GM12878 (cell line): ENCODE data around the gene REPIN1. TPM values are rescaled to one million over a fixed set of nuclear protein-coding genes. Genes with fewer than 3 reads are reported as not detected.

Experiments
- ATAC-seq: fragments of 200-7000 bp; cut with Tn5 transposase; 3 replicates; pipeline ENCODE4 v1.9.1; 2020; ENCODE audit warnings: mild to moderate bottlenecking, moderate library complexity
- BruUV-seq: library from RNA; stranded (reverse); fragments of 400-500 nt; replicated peaks from 2 replicates; lab custom pipeline; 2021; lab: Mats Ljungman, UMichigan
- CTCF ChIA-PET: fragments of 300-600 bp; sonication (Branson Sonifier 250); formaldehyde crosslinking; extraction: SDS; loops from one replicate; lab custom pipeline; 2021; ENCODE audit warnings: inconsistent platforms; lab: Yijun Ruan, JAX
- POLR2A ChIA-PET: fragments of 350-600 bp; formaldehyde crosslinking; extraction: SDS; loops from one replicate; lab custom pipeline; 2021; ENCODE audit warnings: inconsistent platforms; lab: Charles Lee
- RAD21 ChIA-PET: fragments of 300-600 bp; sonication (Branson Sonifier 250); formaldehyde crosslinking; loops from one replicate; lab custom pipeline; 2023; ENCODE audit warnings: antibody characterized with exemption; ENCODE audit not compliant: unreplicated experiment; lab: Charles Lee
- SMC1A ChIA-PET: fragments of 300-600 bp; sonication (Branson Sonifier 250); formaldehyde crosslinking; loops from one replicate; lab custom pipeline; 2023; ENCODE audit not compliant: unreplicated experiment, uncharacterized antibody; lab: Charles Lee
- DNase-seq: peaks from one replicate; pipeline ENCODE4 v3.0.0-alpha.2; 2011; ENCODE audit warnings: low read depth, low spot score
- FAIRE-seq: peaks from 3 replicates; lab custom pipeline; 2011; peaks lifted over from hg19 to GRCh38; lab: Jason Lieb, UNC
- H2AFZ ChIP-seq: 2 replicates; pipeline ENCODE4 v1.6.0; 2011; ENCODE audit warnings: low read depth, low read length, control low read depth; ENCODE audit not compliant: control insufficient read depth
- H3K27ac ChIP-seq: 2 replicates; pipeline ENCODE4 v1.5.1; 2011; ENCODE audit warnings: control low read depth; ENCODE audit not compliant: control insufficient read depth, insufficient read depth
- H3K27me3 ChIP-seq, 2 experiments: replicated peaks in 1 of 2; 2 replicates each; pipeline versions ENCODE4 v1.6.0 to v1.6.1; 2011; ENCODE audit warnings: low read length in 1 of 2; ENCODE audit not compliant: control insufficient read depth in 2 of 2, insufficient read depth in 2 of 2
- H3K36me3 ChIP-seq, 2 experiments: 2 replicates each; pipeline ENCODE4 v1.5.1; 2011; ENCODE audit warnings: low read length in 1 of 2; ENCODE audit not compliant: control insufficient read depth in 2 of 2, insufficient read depth in 2 of 2
- H3K4me1 ChIP-seq: 2 replicates; pipeline ENCODE4 v1.6.1; 2011; ENCODE audit warnings: mild to moderate bottlenecking, low read length, moderate library complexity, mixed read lengths; ENCODE audit not compliant: control insufficient read depth, insufficient read depth
- H3K4me2 ChIP-seq: 2 replicates; pipeline ENCODE4 v1.6.0; 2011; ENCODE audit warnings: control low read depth; ENCODE audit not compliant: control insufficient read depth, insufficient read depth
- H3K4me3 ChIP-seq: fragments of 200-600 bp; sonication (generic); 2 replicates; pipeline ENCODE4 v1.5.1; 2016
- H3K79me2 ChIP-seq: 2 replicates; pipeline ENCODE4 v1.6.0; 2011; ENCODE audit warnings: low read length; ENCODE audit not compliant: control insufficient read depth, insufficient read depth
- H3K9ac ChIP-seq: 2 replicates; pipeline ENCODE4 v1.8.0; 2011; ENCODE audit warnings: low read length, control low read depth, mixed read lengths; ENCODE audit not compliant: control insufficient read depth, insufficient read depth
- H3K9me3 ChIP-seq: replicated peaks from 3 replicates; pipeline ENCODE4 v1.5.1; 2011; ENCODE audit warnings: mild to moderate bottlenecking, low read length; ENCODE audit not compliant: control insufficient read depth, insufficient read depth
- H4K20me1 ChIP-seq: 2 replicates; pipeline ENCODE4 v1.6.0; 2011; ENCODE audit not compliant: control insufficient read depth, insufficient read depth
- FOXM1 ChIP-seq: IDR thresholded peaks from 2 replicates; pipeline ENCODE4 v1.6.1; 2012; ENCODE audit warnings: low read depth, mild to moderate bottlenecking, inconsistent platforms, low read length, moderate library complexity
- IRF4 ChIP-seq: IDR thresholded peaks from 2 replicates; pipeline ENCODE4 v1.6.1; 2011; ENCODE audit warnings: low read depth, low read length
- NFYA ChIP-seq: IDR thresholded peaks from 2 replicates; pipeline ENCODE4 v1.6.1; 2011; ENCODE audit warnings: low read depth, mild to moderate bottlenecking, low read length, improper control_type of control experiment, borderline replicate concordance
- NKRF ChIP-seq: fragments of 450-650 bp; conservative IDR thresholded peaks from 2 replicates; pipeline ENCODE4 v1.6.1; 2017; ENCODE audit warnings: mild to moderate bottlenecking, moderate library complexity
- RAD21 ChIP-seq: IDR thresholded peaks from 2 replicates; pipeline ENCODE4 v1.6.1; 2011; ENCODE audit warnings: mild to moderate bottlenecking, low read depth, low read length, moderate library complexity; ENCODE audit not compliant: insufficient read depth
- SMAD5 ChIP-seq: IDR thresholded peaks from 2 replicates; pipeline ENCODE4 v1.6.1; 2016; ENCODE audit warnings: antibody characterized with exemption, low read depth
- TARDBP ChIP-seq: IDR thresholded peaks from 2 replicates; pipeline ENCODE4 v1.6.1; 2016; ENCODE audit warnings: borderline replicate concordance
- ZNF622 ChIP-seq: fragments of 450-650 bp; IDR thresholded peaks from 2 replicates; pipeline ENCODE4 v1.6.1; 2017; ENCODE audit warnings: mild to moderate bottlenecking, inconsistent platforms
- WGBS: methylation state at CpG from one replicate; pipeline ENCODE4 v1.1.6; 2016; ENCODE audit warnings: low lambda C conversion rate; ENCODE audit not compliant: insufficient replicate concordance, insufficient coverage; ENCODE audit errors: missing lambda C conversion rate; 5-methylcytosine and 5-hydroxymethylcytosine counted together
- in situ Hi-C: fragments of 300-500 bp; cut with MboI; formaldehyde crosslinking; loops from 9 replicates; pipeline ENCODE4 v1.14.3; 2018; ENCODE audit warnings: mixed read lengths
- intact Hi-C: fragments of 100-400 bp; cut with micrococcal nuclease; formaldehyde crosslinking; loops from one replicate; pipeline ENCODE4 v1.14.2; 2022; ENCODE audit not compliant: unreplicated experiment
- polyA plus RNA-seq, 11 experiments: library from polyadenylated mRNA; depleted of rRNA in 4 of 11; unstranded in 6 of 11; stranded (reverse) in 5 of 11; fragments of >200 nt; fragmentation: Nextera tagmentation in 4 of 11; fragmentation: Illumina TruSeq in 1 of 11; extraction: Ambion mirVana in 4 of 11; extraction: Trizol in 1 of 11; gene quantifications; 1 replicate in 1 of 11; 2 replicates in 10 of 11; pipeline versions ENCODE4 v1.2.1 to v1.2.3, GENCODE V29; 2011 to 2016; ENCODE audit warnings: inconsistent platforms in 2 of 11, missing spikeins in 2 of 11, low read depth in 1 of 11
- total RNA-seq, 4 experiments: library from RNA; depleted of rRNA in 3 of 4; stranded (reverse); fragments of >200 nt in 3 of 4; fragmentation: Illumina TruSeq in 1 of 4; extraction: Trizol in 1 of 4; gene quantifications; 2 replicates each; pipeline versions ENCODE4 v1.2.1 to v1.2.3, GENCODE V29; 2013 to 2021
- TF ChIP-seq, protein P1 (sequence below): fragments of 450-650 bp; IDR thresholded peaks from 2 replicates; pipeline ENCODE4 v1.6.1; 2018; ENCODE audit warnings: mild to moderate bottlenecking, low read depth, moderate library complexity; ENCODE audit not compliant: partially characterized antibody

The REPIN1 gene
- total and polyA plus RNA-seq, 10 of the 15 experiments (the other 5 are each of a cell fraction or from before 2014, with no cell fraction given): 5.1 to 172 (median 76.9) TPM

- H3K27ac ChIP-seq: no peak overlapping the region
- 99% methylated on average over 6 of the region's 6 CpGs for WGBS
- H2AFZ ChIP-seq: no peak overlapping the region
- in situ Hi-C loops (no loop called here), intact Hi-C loops (no loop called here)
- H3K4me1 ChIP-seq: peaks cover 8% of the 10 kb centered on the region
- no peaks in the 10 kb centered on the region for H3K27me3 ChIP-seq
- ATAC-seq: no peak
- DNase-seq: no peak
- TF ChIP-seq SMAD5: no peak
- TF ChIP-seq IRF4: no peak
- TF ChIP-seq, protein P1, sequence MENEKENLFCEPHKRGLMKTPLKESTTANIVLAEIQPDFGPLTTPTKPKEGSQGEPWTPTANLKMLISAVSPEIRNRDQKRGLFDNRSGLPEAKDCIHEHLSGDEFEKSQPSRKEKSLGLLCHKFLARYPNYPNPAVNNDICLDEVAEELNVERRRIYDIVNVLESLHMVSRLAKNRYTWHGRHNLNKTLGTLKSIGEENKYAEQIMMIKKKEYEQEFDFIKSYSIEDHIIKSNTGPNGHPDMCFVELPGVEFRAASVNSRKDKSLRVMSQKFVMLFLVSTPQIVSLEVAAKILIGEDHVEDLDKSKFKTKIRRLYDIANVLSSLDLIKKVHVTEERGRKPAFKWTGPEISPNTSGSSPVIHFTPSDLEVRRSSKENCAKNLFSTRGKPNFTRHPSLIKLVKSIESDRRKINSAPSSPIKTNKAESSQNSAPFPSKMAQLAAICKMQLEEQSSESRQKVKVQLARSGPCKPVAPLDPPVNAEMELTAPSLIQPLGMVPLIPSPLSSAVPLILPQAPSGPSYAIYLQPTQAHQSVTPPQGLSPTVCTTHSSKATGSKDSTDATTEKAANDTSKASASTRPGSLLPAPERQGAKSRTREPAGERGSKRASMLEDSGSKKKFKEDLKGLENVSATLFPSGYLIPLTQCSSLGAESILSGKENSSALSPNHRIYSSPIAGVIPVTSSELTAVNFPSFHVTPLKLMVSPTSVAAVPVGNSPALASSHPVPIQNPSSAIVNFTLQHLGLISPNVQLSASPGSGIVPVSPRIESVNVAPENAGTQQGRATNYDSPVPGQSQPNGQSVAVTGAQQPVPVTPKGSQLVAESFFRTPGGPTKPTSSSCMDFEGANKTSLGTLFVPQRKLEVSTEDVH: no peak
- TF ChIP-seq FOXM1: no peak
- TF ChIP-seq NKRF: no peak
- TF ChIP-seq RAD21: no peak
- no peak for TF ChIP-seq ZNF622
- no peak for TF ChIP-seq NFYA
- TF ChIP-seq TARDBP: no peak
- SMC1A ChIA-PET: interaction anchor here (0.9 kb wide), 1 partner anchor 424 kb away, joined by 3 read pairs; no protein-coding TSS in a partner anchor
- peaks cover 4 to 8% of the 10 kb centered on the region in 2 experiments for H3K36me3 ChIP-seq
- FAIRE-seq: no peak
- no peaks in the 10 kb centered on the region for H3K79me2 ChIP-seq
- BruUV-seq: no TSS peak
- no peaks in the 10 kb centered on the region for H3K9me3 ChIP-seq
- RAD21 ChIA-PET: no interaction called here
- POLR2A ChIA-PET: no interaction called here
- no peak overlapping the region for H3K9ac ChIP-seq
- no peak overlapping the region for H3K4me2 ChIP-seq
- H4K20me1 ChIP-seq: no peaks in the 10 kb centered on the region
- no peak overlapping the region for H3K4me3 ChIP-seq
- CTCF ChIA-PET: no interaction called here
Measured at GRCh38 chr7:150335774-150336112, 32.9 kb upstream of the REPIN1 start.
